SK-N-SH (cell line): ENCODE measurements around the gene SP140. TPM values are rescaled to one million over a fixed set of nuclear protein-coding genes. Genes with fewer than 3 reads are reported as not detected.

Experiments
- CTCF ChIA-PET: fragments of 300-600, 350-600 bp; formaldehyde crosslinking; extraction: SDS; loops from one replicate; lab custom pipeline; 2021; lab: Yijun Ruan, JAX
- POLR2A ChIA-PET: fragments of 350-600 bp; sonication (Branson Sonifier 250); formaldehyde crosslinking; extraction: SDS; loops from one replicate; lab custom pipeline; 2020; ENCODE audit warnings: antibody characterized with exemption, inconsistent platforms; lab: Yijun Ruan, JAX
- DNase-seq: peaks from one replicate; pipeline ENCODE4 v3.0.0; 2012
- H2AFZ ChIP-seq: fragments of 200-600 bp; sonication (generic); 2 replicates; pipeline ENCODE4 v1.8.1; 2016; ENCODE audit warnings: antibody characterized with exemption, mild to moderate bottlenecking, low read depth
- H3F3A ChIP-seq: fragments of 200-600 bp; sonication (generic); replicated peaks from 2 replicates; pipeline ENCODE3; 2016; ENCODE audit warnings: antibody characterized with exemption, mild to moderate bottlenecking; ENCODE audit not compliant: insufficient read depth
- H3K27ac ChIP-seq, 2 experiments: fragments of 200-500 bp in 1 of 2; fragments of 200-600 bp in 1 of 2; sonication (Bioruptor generic) in 1 of 2; sonication (generic), shearing (Covaris generic) in 1 of 2; 2 replicates each; pipeline versions ENCODE4 v1.5.1 to v1.6.1; 2014 to 2016; ENCODE audit warnings: low read depth in 2 of 2, inconsistent platforms in 1 of 2, low read length in 1 of 2, mild to moderate bottlenecking in 1 of 2, mixed read lengths in 1 of 2
- H3K27me3 ChIP-seq: fragments of 200-600 bp; sonication (generic), shearing (Covaris generic); 2 replicates; pipeline ENCODE4 v1.6.1; 2016; ENCODE audit warnings: mixed run types; ENCODE audit not compliant: insufficient read depth
- H3K36me3 ChIP-seq, 2 experiments: fragments of 200-500 bp in 1 of 2; fragments of 200-600 bp in 1 of 2; sonication (Bioruptor generic) in 1 of 2; sonication (generic) in 1 of 2; replicated peaks in 1 of 2; 2 replicates each; pipeline versions ENCODE3 to v1.5.1; 2014 to 2016; ENCODE audit warnings: low read length in 1 of 2, mild to moderate bottlenecking in 1 of 2; ENCODE audit not compliant: insufficient read depth in 2 of 2, control insufficient read depth in 1 of 2
- H3K4me1 ChIP-seq, 2 experiments: fragments of 200-500 bp in 1 of 2; fragments of 200-600 bp in 1 of 2; sonication (Bioruptor generic) in 1 of 2; sonication (generic), shearing (Covaris generic) in 1 of 2; 2 replicates each; pipeline versions ENCODE4 v1.5.1 to v1.6.1; 2014 to 2016; ENCODE audit warnings: low read depth in 1 of 2, low read length in 1 of 2, mixed run types in 1 of 2; ENCODE audit not compliant: insufficient read depth in 2 of 2, control insufficient read depth in 1 of 2
- H3K4me2 ChIP-seq: fragments of 200-600 bp; sonication (generic), shearing (Covaris generic); 2 replicates; pipeline ENCODE4 v1.6.1; 2017; ENCODE audit warnings: mixed run types
- H3K4me3 ChIP-seq, 2 experiments: fragments of 200-500 bp in 1 of 2; fragments of 200-600 bp in 1 of 2; sonication (Bioruptor generic) in 1 of 2; sonication (generic), shearing (Covaris generic) in 1 of 2; 2 replicates each; pipeline versions ENCODE4 v1.5.1 to v1.8.1; 2014 to 2016; ENCODE audit warnings: low read depth in 2 of 2, inconsistent platforms in 1 of 2, low read length in 1 of 2, mild to moderate bottlenecking in 1 of 2, mixed read lengths in 1 of 2, moderate library complexity in 1 of 2
- H3K79me2 ChIP-seq: fragments of 200-600 bp; sonication (generic); 2 replicates; pipeline ENCODE4 v1.8.1; 2017; ENCODE audit warnings: mild to moderate bottlenecking; ENCODE audit not compliant: insufficient read depth
- H3K9ac ChIP-seq: fragments of 200-600 bp; sonication (generic); 2 replicates; pipeline ENCODE4 v1.6.1; 2017; ENCODE audit warnings: mixed run types
- H3K9me2 ChIP-seq: fragments of 200-600 bp; sonication (generic); 2 replicates; pipeline ENCODE4 v1.6.1; 2017; ENCODE audit warnings: mixed run types
- H3K9me3 ChIP-seq: fragments of 200-600 bp; sonication (generic); 2 replicates; pipeline ENCODE4 v1.6.1; 2017; ENCODE audit warnings: mixed run types, mild to moderate bottlenecking, moderate library complexity
- H4K20me1 ChIP-seq: fragments of 200-600 bp; sonication (generic); 2 replicates; pipeline ENCODE4 v1.6.1; 2017; ENCODE audit warnings: mild to moderate bottlenecking, mixed run types; ENCODE audit not compliant: insufficient read depth
- CHD2 ChIP-seq: fragments of 150-350 bp; IDR thresholded peaks from 2 replicates; pipeline ENCODE4 v1.6.1; 2018; ENCODE audit warnings: low read length; ENCODE audit not compliant: partially characterized antibody
- EZH2phosphoT487 ChIP-seq: fragments of 200-600 bp; sonication (generic); IDR thresholded peaks from 2 replicates; pipeline ENCODE4 v1.6.1; 2017; ENCODE audit warnings: low read depth, mixed run types, mild to moderate bottlenecking, antibody characterized with exemption, moderate library complexity, borderline replicate concordance
- FOXM1 ChIP-seq: IDR thresholded peaks from 2 replicates; pipeline ENCODE4 v1.4.0; 2012; ENCODE audit warnings: low read depth, mild to moderate bottlenecking
- GABPA ChIP-seq: IDR thresholded peaks from 2 replicates; pipeline ENCODE4 v1.4.0; 2012; ENCODE audit warnings: low read depth, mild to moderate bottlenecking
- GATA2 ChIP-seq: sonication (generic); formaldehyde crosslinking; IDR thresholded peaks from 2 replicates; pipeline ENCODE4 v1.5.0; 2020; ENCODE audit warnings: mild to moderate bottlenecking, missing genetic modification reagents
- JUND ChIP-seq: IDR thresholded peaks from 2 replicates; pipeline ENCODE4 v1.4.0; 2012
- MEF2A ChIP-seq: IDR thresholded peaks from 2 replicates; pipeline ENCODE4 v1.4.0; 2012; ENCODE audit warnings: low read depth, borderline replicate concordance
- MXI1 ChIP-seq: IDR thresholded peaks from 2 replicates; pipeline ENCODE4 v1.6.1; 2012; ENCODE audit warnings: mild to moderate bottlenecking, low read depth, low read length, improper control_type of control experiment
- NFIC ChIP-seq: IDR thresholded peaks from 2 replicates; pipeline ENCODE4 v1.4.0; 2012; ENCODE audit warnings: borderline replicate concordance
- NRF1 ChIP-seq: IDR thresholded peaks from 2 replicates; pipeline ENCODE4 v1.6.1; 2012; ENCODE audit warnings: low read depth, mild to moderate bottlenecking, low read length
- RXRA ChIP-seq: IDR thresholded peaks from 2 replicates; pipeline ENCODE4 v1.4.0; 2012; ENCODE audit warnings: low read depth, mild to moderate bottlenecking, borderline replicate concordance
- SMC3 ChIP-seq: IDR thresholded peaks from 2 replicates; pipeline ENCODE4 v1.6.1; 2012; ENCODE audit warnings: low read depth, low read length, improper control_type of control experiment
- TAF1 ChIP-seq: IDR thresholded peaks from 2 replicates; pipeline ENCODE4 v1.6.1; 2012; ENCODE audit warnings: low read depth, mild to moderate bottlenecking, low read length, moderate library complexity, borderline replicate concordance
- YY1 ChIP-seq: IDR thresholded peaks from 2 replicates; pipeline ENCODE4 v1.4.0; 2012; ENCODE audit warnings: low read depth, mild to moderate bottlenecking
- WGBS: methylation state at CpG from one replicate; pipeline ENCODE4 v1.1.6; 2017; ENCODE audit warnings: low lambda C conversion rate; 5-methylcytosine and 5-hydroxymethylcytosine counted together
- polyA plus RNA-seq, 3 experiments: library from polyadenylated mRNA; depleted of rRNA; stranded (reverse); fragments of >200 nt; gene quantifications; 2 replicates each; pipeline ENCODE4 v1.2.3, GENCODE V29; 2012
- TF ChIP-seq, protein P1 (sequence below): fragments of 150-350 bp; IDR thresholded peaks from 2 replicates; pipeline ENCODE4 v1.6.1; 2016; ENCODE audit warnings: mild to moderate bottlenecking, low read depth, low read length
- TF ChIP-seq, protein P2 (sequence below): IDR thresholded peaks from 2 replicates; pipeline ENCODE4 v1.4.0; 2012; ENCODE audit warnings: low read depth
- TF ChIP-seq, protein P3 (sequence below): fragments of 150-350 bp; IDR thresholded peaks from 2 replicates; pipeline ENCODE4 v1.6.1; 2017; ENCODE audit warnings: antibody characterized with exemption, low read length, low read depth, borderline replicate concordance
- TF ChIP-seq, protein P4 (sequence below): fragments of 200-600 bp; sonication (generic); IDR thresholded peaks from 2 replicates; pipeline ENCODE4 v1.6.1; 2017; ENCODE audit warnings: antibody characterized with exemption, mild to moderate bottlenecking, moderate library complexity
- TF ChIP-seq, protein P5 (sequence below): IDR thresholded peaks from 2 replicates; pipeline ENCODE4 v1.6.1; 2012; ENCODE audit warnings: mild to moderate bottlenecking, low read depth, low read length, moderate library complexity

The SP140 gene
- polyA plus RNA-seq, 1 of the 3 experiments (the other 2 are of a cell fraction) = 0.71 TPM

DNA sequence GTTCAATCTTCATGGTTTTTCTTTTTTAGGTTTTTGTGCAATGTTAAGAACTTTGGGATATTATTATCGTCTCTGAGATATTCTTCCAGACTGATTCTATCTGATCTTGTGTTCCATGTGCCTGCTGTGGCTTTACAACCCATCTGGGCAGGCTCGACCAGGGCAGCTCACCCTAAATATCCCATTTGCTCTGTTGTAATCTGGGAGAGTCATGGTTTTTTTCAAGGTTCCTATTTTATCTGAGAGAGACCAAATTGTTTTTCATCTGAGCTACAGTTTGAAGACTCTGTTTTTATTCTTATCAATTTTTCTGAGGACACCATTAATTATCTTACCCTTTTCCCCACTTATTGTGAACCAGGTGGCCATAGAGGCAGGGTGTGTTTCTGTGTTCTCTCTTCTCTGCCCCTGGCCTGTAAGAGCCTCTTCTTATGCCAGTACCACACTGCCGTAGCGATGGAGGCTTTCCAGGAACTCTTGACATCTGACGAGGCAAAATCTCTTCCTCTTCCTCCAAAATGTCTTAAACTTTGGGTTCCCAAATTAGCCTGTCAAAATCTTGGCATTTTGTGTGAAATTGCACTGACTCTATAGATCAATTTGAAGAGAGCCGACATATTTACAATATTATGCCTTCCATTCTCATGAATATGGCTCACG, 104.5 kb downstream of the SP140 start:
- peak overlapping the region; percentile 17 to 51; a peak in 2 of 4 replicates for H3K4me3 ChIP-seq
- POLR2A ChIA-PET = no interaction called here
- no peak for DNase-seq
- 41% methylated on average over 7 of the region's 7 CpGs for WGBS
- H4K20me1 ChIP-seq = no peaks in the 10 kb centered on the region
- peak overlapping the region; percentile 32; the same call in 1 of the 2 replicates for H3K9ac ChIP-seq
- no peaks in the 10 kb centered on the region for H3K9me3 ChIP-seq
- peaks cover 0 to 14% of the 10 kb centered on the region in 2 experiments for H3K36me3 ChIP-seq
- H3K4me2 ChIP-seq = peak overlapping the region; percentile 86
- H3F3A ChIP-seq = peaks cover 12% of the 10 kb centered on the region
- CTCF ChIA-PET = no interaction called here
- no peak for TF ChIP-seq NRF1
- no peak for TF ChIP-seq YY1
- TF ChIP-seq FOXM1 = no peak
- TF ChIP-seq, protein P1, sequence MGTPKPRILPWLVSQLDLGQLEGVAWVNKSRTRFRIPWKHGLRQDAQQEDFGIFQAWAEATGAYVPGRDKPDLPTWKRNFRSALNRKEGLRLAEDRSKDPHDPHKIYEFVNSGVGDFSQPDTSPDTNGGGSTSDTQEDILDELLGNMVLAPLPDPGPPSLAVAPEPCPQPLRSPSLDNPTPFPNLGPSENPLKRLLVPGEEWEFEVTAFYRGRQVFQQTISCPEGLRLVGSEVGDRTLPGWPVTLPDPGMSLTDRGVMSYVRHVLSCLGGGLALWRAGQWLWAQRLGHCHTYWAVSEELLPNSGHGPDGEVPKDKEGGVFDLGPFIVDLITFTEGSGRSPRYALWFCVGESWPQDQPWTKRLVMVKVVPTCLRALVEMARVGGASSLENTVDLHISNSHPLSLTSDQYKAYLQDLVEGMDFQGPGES = no peak
- TF ChIP-seq MEF2A = no peak
- TF ChIP-seq GABPA = no peak
- no peak for TF ChIP-seq GATA2 (CRISPR knock-in tag)
- TF ChIP-seq, protein P2, sequence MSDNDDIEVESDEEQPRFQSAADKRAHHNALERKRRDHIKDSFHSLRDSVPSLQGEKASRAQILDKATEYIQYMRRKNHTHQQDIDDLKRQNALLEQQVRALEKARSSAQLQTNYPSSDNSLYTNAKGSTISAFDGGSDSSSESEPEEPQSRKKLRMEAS = no peak
- no peak for TF ChIP-seq RXRA
- no peak for TF ChIP-seq SMC3
- TF ChIP-seq JUND = no peak
- TF ChIP-seq, protein P3, sequence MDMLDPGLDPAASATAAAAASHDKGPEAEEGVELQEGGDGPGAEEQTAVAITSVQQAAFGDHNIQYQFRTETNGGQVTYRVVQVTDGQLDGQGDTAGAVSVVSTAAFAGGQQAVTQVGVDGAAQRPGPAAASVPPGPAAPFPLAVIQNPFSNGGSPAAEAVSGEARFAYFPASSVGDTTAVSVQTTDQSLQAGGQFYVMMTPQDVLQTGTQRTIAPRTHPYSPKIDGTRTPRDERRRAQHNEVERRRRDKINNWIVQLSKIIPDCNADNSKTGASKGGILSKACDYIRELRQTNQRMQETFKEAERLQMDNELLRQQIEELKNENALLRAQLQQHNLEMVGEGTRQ = no peak
- TF ChIP-seq EZH2phosphoT487 = no peak
- TF ChIP-seq, protein P4, sequence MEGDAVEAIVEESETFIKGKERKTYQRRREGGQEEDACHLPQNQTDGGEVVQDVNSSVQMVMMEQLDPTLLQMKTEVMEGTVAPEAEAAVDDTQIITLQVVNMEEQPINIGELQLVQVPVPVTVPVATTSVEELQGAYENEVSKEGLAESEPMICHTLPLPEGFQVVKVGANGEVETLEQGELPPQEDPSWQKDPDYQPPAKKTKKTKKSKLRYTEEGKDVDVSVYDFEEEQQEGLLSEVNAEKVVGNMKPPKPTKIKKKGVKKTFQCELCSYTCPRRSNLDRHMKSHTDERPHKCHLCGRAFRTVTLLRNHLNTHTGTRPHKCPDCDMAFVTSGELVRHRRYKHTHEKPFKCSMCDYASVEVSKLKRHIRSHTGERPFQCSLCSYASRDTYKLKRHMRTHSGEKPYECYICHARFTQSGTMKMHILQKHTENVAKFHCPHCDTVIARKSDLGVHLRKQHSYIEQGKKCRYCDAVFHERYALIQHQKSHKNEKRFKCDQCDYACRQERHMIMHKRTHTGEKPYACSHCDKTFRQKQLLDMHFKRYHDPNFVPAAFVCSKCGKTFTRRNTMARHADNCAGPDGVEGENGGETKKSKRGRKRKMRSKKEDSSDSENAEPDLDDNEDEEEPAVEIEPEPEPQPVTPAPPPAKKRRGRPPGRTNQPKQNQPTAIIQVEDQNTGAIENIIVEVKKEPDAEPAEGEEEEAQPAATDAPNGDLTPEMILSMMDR = no peak
- no peak for TF ChIP-seq MXI1
- TF ChIP-seq, protein P5, sequence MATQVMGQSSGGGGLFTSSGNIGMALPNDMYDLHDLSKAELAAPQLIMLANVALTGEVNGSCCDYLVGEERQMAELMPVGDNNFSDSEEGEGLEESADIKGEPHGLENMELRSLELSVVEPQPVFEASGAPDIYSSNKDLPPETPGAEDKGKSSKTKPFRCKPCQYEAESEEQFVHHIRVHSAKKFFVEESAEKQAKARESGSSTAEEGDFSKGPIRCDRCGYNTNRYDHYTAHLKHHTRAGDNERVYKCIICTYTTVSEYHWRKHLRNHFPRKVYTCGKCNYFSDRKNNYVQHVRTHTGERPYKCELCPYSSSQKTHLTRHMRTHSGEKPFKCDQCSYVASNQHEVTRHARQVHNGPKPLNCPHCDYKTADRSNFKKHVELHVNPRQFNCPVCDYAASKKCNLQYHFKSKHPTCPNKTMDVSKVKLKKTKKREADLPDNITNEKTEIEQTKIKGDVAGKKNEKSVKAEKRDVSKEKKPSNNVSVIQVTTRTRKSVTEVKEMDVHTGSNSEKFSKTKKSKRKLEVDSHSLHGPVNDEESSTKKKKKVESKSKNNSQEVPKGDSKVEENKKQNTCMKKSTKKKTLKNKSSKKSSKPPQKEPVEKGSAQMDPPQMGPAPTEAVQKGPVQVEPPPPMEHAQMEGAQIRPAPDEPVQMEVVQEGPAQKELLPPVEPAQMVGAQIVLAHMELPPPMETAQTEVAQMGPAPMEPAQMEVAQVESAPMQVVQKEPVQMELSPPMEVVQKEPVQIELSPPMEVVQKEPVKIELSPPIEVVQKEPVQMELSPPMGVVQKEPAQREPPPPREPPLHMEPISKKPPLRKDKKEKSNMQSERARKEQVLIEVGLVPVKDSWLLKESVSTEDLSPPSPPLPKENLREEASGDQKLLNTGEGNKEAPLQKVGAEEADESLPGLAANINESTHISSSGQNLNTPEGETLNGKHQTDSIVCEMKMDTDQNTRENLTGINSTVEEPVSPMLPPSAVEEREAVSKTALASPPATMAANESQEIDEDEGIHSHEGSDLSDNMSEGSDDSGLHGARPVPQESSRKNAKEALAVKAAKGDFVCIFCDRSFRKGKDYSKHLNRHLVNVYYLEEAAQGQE = no peak
- TF ChIP-seq NFIC = no peak
- TF ChIP-seq CHD2 = no peak
- no peak for TF ChIP-seq TAF1
- H2AFZ ChIP-seq = 0 out of 2 replicates have a peak overlapping the region, but pooled peaks have one; percentile 25
- H3K27ac ChIP-seq = peak overlapping the region in 1 of 2 experiments; percentile 72; a peak in 2 of 4 replicates
- no peaks in the 10 kb centered on the region for H3K27me3 ChIP-seq
- peaks cover 0 to 15% of the 10 kb centered on the region in 2 experiments; a peak in 2 of 4 replicates for H3K4me1 ChIP-seq
- no peaks in the 10 kb centered on the region for H3K9me2 ChIP-seq
- peaks cover 66% of the 10 kb centered on the region for H3K79me2 ChIP-seq
